Natural killer cell (primary cell): Measurements from ENCODE around the gene ARF3. TPM values are rescaled to one million over a fixed set of nuclear protein-coding genes. Genes with fewer than 3 reads are reported as not detected.

Experiments used
- ATAC-seq, 3 donors: fragments of 150-1000 bp in 2 of 3; fragments of 200-7000 bp in 1 of 3; cut with Tn5 transposase; 1 replicate in 1 of 3; 2 replicates in 2 of 3; pipeline ENCODE4 v1.10.0; 2021; ENCODE audit warnings: mild to moderate bottlenecking in 2 of 3, moderate library complexity in 2 of 3
- DNase-seq, 2 donors: peaks; one replicate each; pipeline versions ENCODE4 v3.0.0 to v3.0.0-alpha.2; 2013 to 2021; ENCODE audit warnings: mixed read lengths in 1 of 2
- H3K27ac ChIP-seq: one replicate; pipeline ENCODE4 v1.5.1; 2013; ENCODE audit warnings: mild to moderate bottlenecking, low read length
- H3K27me3 ChIP-seq: one replicate; pipeline ENCODE4 v1.6.1; 2013; ENCODE audit warnings: low read length; ENCODE audit not compliant: control insufficient read depth, insufficient read depth
- H3K36me3 ChIP-seq: one replicate; pipeline ENCODE4 v1.6.1; 2013; ENCODE audit warnings: low read length; ENCODE audit not compliant: control insufficient read depth, insufficient read depth
- H3K4me1 ChIP-seq: one replicate; pipeline ENCODE4 v1.6.1; 2013; ENCODE audit warnings: low read length; ENCODE audit not compliant: control insufficient read depth, insufficient read depth
- H3K4me3 ChIP-seq: one replicate; pipeline ENCODE4 v1.5.1; 2013; ENCODE audit warnings: low read length
- H3K9me3 ChIP-seq: one replicate; pipeline ENCODE4 v1.6.1; 2013; ENCODE audit warnings: low read length; ENCODE audit not compliant: control insufficient read depth, insufficient read depth
- H3K27ac Mint-ChIP-seq, 2 donors: one replicate each; pipeline ENCODE4 v1.8.0; 2022; ENCODE audit warnings: mild to moderate bottlenecking in 2 of 2, mixed read lengths in 2 of 2, moderate library complexity in 1 of 2
- H3K27me3 Mint-ChIP-seq, 2 donors: one replicate each; pipeline ENCODE4 v1.8.0; 2022; ENCODE audit warnings: low read depth in 2 of 2, mixed read lengths in 2 of 2
- H3K36me3 Mint-ChIP-seq: one replicate; pipeline ENCODE4 v1.8.0; 2022; ENCODE audit warnings: mixed read lengths
- H3K4me1 Mint-ChIP-seq, 2 donors: one replicate each; pipeline ENCODE4 v1.8.0; 2022; ENCODE audit warnings: mixed read lengths in 2 of 2
- H3K4me3 Mint-ChIP-seq: one replicate; pipeline ENCODE4 v1.8.0; 2022; ENCODE audit warnings: mild to moderate bottlenecking, moderate library complexity, mixed read lengths
- H3K9me3 Mint-ChIP-seq, 2 donors: one replicate each; pipeline ENCODE4 v1.8.0; 2022; ENCODE audit warnings: mixed read lengths in 2 of 2
- WGBS: methylation state at CpG from one replicate; pipeline ENCODE4 v1.1.7; 2013; ENCODE audit warnings: missing lambda C conversion rate; ENCODE audit not compliant: insufficient coverage; 5-methylcytosine and 5-hydroxymethylcytosine counted together
- intact Hi-C: fragments of 100-400 bp; cut with micrococcal nuclease; formaldehyde crosslinking; loops from one replicate; pipeline ENCODE4 v1.14.2; 2022
- total RNA-seq, 4 donors: library from RNA; stranded (reverse); fragments of 120-200 nt in 1 of 4; gene quantifications; one replicate each; pipeline versions ENCODE4 v1.2.3 to v1.2.4, GENCODE V29; 2013 to 2022
- TF ChIP-seq, protein P1 (sequence below): fragments of 200-600 bp; IDR thresholded peaks from one replicate; pipeline ENCODE4 v1.8.0; 2022; ENCODE audit warnings: antibody characterized with exemption

ARF3 gene
- total RNA-seq, 3 donors from 2014 or later (not counting 1 experiment from before 2014, with no cell fraction given): 80.7 to 114 (median 88.4) TPM

- Mint-ChIP-seq H3K27me3 (peaks cover 23 to 60% of the 10 kb centered on the region in 2 donors), H3K4me3 (peak overlapping the region; percentile 79), H3K9me3 (no peaks in the 10 kb centered on the region), H3K4me1 (peaks cover 28 to 42% of the 10 kb centered on the region in 2 donors), H3K27ac (peak overlapping the region; percentile 62 to 65), H3K36me3 (no peaks in the 10 kb centered on the region)
- no peaks in the 10 kb centered on the region for H3K36me3 ChIP-seq
- H3K4me1 ChIP-seq: peaks cover 45% of the 10 kb centered on the region
- ATAC-seq (peak; percentile 37 to 48 (median 44)), DNase-seq (peak; percentile 53 to 71)
- intact Hi-C loops: loop anchor here (5.0 kb wide), 2 partner anchors 47 to 63 kb away; no protein-coding TSS in a partner anchor
- H3K27me3 ChIP-seq: peaks cover 41% of the 10 kb centered on the region
- 5% methylated on average over 27 of the region's 32 CpGs for WGBS
- TF ChIP-seq, protein P1, sequence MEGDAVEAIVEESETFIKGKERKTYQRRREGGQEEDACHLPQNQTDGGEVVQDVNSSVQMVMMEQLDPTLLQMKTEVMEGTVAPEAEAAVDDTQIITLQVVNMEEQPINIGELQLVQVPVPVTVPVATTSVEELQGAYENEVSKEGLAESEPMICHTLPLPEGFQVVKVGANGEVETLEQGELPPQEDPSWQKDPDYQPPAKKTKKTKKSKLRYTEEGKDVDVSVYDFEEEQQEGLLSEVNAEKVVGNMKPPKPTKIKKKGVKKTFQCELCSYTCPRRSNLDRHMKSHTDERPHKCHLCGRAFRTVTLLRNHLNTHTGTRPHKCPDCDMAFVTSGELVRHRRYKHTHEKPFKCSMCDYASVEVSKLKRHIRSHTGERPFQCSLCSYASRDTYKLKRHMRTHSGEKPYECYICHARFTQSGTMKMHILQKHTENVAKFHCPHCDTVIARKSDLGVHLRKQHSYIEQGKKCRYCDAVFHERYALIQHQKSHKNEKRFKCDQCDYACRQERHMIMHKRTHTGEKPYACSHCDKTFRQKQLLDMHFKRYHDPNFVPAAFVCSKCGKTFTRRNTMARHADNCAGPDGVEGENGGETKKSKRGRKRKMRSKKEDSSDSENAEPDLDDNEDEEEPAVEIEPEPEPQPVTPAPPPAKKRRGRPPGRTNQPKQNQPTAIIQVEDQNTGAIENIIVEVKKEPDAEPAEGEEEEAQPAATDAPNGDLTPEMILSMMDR: peak; percentile 76
- H3K4me3 ChIP-seq: no peak overlapping the region
- no peaks in the 10 kb centered on the region for H3K9me3 ChIP-seq
- no peak overlapping the region for H3K27ac ChIP-seq
Observed at GRCh38 chr12:48995086-48995879, 38.0 kb upstream of the ARF3 start.

- DNase-seq (no peak), ATAC-seq (no peak)
- TF ChIP-seq, protein P1: no peak
- Mint-ChIP-seq H3K27ac (no peak overlapping the region), H3K4me1 (peaks cover 20 to 34% of the 10 kb centered on the region in 2 donors), H3K9me3 (no peaks in the 10 kb centered on the region), H3K27me3 (peaks cover 26 to 55% of the 10 kb centered on the region in 2 donors), H3K36me3 (no peaks in the 10 kb centered on the region), H3K4me3 (no peak overlapping the region)
- Histone ChIP-seq H3K27ac (no peak overlapping the region), H3K27me3 (peaks cover 34% of the 10 kb centered on the region), H3K4me3 (no peak overlapping the region), H3K9me3 (no peaks in the 10 kb centered on the region), H3K36me3 (no peaks in the 10 kb centered on the region), H3K4me1 (peaks cover 37% of the 10 kb centered on the region)
- intact Hi-C loops: loop anchor here (5.0 kb wide), 2 partner anchors 48 to 62 kb away; no protein-coding TSS in a partner anchor
- 25% methylated on average over 28 of the region's 32 CpGs for WGBS
Observed at GRCh38 chr12:48994224-48995085, 37.2 kb upstream of the ARF3 start.

DNA sequence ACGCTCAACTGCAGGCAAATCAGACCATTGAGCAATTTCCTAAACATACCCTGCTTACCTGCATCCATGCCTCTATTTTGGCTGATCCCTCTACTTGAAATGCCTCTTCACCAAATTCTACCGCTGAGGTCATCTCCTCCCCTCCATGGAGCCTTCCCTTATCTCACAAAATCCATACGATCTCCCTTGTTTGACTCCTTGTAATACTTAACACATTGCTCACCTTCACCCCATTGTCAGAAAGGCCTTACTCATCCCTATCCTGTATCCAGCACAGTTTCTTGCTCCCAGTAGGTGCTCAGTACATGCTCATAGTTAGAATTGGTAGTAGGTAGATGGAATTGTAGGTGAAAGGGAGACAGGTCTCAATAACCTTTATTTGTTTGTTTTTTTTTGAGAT lies 36.5 kb upstream of the ARF3 start:
- no peak overlapping the region for H3K27ac ChIP-seq
- no peaks in the 10 kb centered on the region for H3K36me3 ChIP-seq
- peaks cover 30% of the 10 kb centered on the region for H3K4me1 ChIP-seq
- Mint-ChIP-seq H3K4me3 (no peak overlapping the region), H3K4me1 (peaks cover 15 to 28% of the 10 kb centered on the region in 2 donors), H3K27me3 (peaks cover 33 to 56% of the 10 kb centered on the region in 2 donors), H3K27ac (no peak overlapping the region), H3K36me3 (no peaks in the 10 kb centered on the region), H3K9me3 (no peaks in the 10 kb centered on the region)
- no peak for DNase-seq
- H3K9me3 ChIP-seq: no peaks in the 10 kb centered on the region
- no peak overlapping the region for H3K4me3 ChIP-seq
- TF ChIP-seq, protein P1: no peak
- peaks cover 31% of the 10 kb centered on the region for H3K27me3 ChIP-seq
- WGBS: 84% methylated on average over 3 of the region's 3 CpGs
- intact Hi-C loops: no loop called here
- ATAC-seq: no peak
